ENCODE data around the gene FUOM. TPM values are rescaled to one million over a fixed set of nuclear protein-coding genes. Genes with fewer than 3 reads are reported as not detected.

FUOM gene
- total RNA-seq, 1 experiment from 2014 or later, result 33.3 TPM

- no peak overlapping the region for H2AFZ ChIP-seq (ENCODE audit: low read length)
- no peaks in the 10 kb centered on the region for H3K27me3 ChIP-seq (ENCODE audit: low read length)
- peaks cover 41% of the 10 kb centered on the region for H3K79me2 ChIP-seq (ENCODE audit: low read length)
- H3K9me3 ChIP-seq (ENCODE audit: low read length), result no peaks in the 10 kb centered on the region
- peaks cover 4% of the 10 kb centered on the region; the same call in 1 of the 2 replicates for H3K36me3 ChIP-seq (ENCODE audit: low read depth, low read length)
- H3F3A ChIP-seq (ENCODE audit: low read length, unreplicated experiment), result no peaks in the 10 kb centered on the region
- ATAC-seq, result no peak
- no peaks in the 10 kb centered on the region for H3K9me2 ChIP-seq (replicated peaks; ENCODE audit: low read length)
- peaks cover 17% of the 10 kb centered on the region for H3K4me1 ChIP-seq (ENCODE audit: insufficient read depth, low read length)
- no peak for DNase-seq
- no peak for TF ChIP-seq EZH2 (IDR thresholded peaks at IDR 0.05; ENCODE audit: low read length, unreplicated experiment)
- no peak for TF ChIP-seq CTCF (conservative IDR thresholded peaks at IDR 0.05; ENCODE audit: low read depth, low read length)
- TF ChIP-seq EZH2phosphoT487 (IDR thresholded peaks at IDR 0.05; ENCODE audit: borderline replicate concordance, low read length), result no peak
- H3K9ac ChIP-seq (ENCODE audit: low read length), result no peak overlapping the region
- BruUV-seq (replicated peaks), result no TSS peak
- H4K20me1 ChIP-seq (ENCODE audit: low read length), result peaks cover 9% of the 10 kb centered on the region; the same call in 1 of the 2 replicates
- no peak overlapping the region for H3K4me3 ChIP-seq (ENCODE audit: low read length)
- ChIA-PET CTCF (no interaction called here), POLR2A (ENCODE audit: unreplicated experiment) (no interaction called here)
- H3K4me2 ChIP-seq (ENCODE audit: low read length), result peak overlapping the region; percentile 90; the same call in 1 of the 2 replicates
- intact Hi-C loops (cut with micrococcal nuclease), result no loop called here
- no peak overlapping the region for H3K27ac ChIP-seq (ENCODE audit: low read length)
Measured at GRCh38 chr10:133310789-133311188, 47.0 kb downstream of the FUOM start.

GRCh38 chr10:133310399-133310755 lies 47.4 kb downstream of the FUOM start:
- DNase-seq (no peak), ATAC-seq (no peak)
- TF ChIP-seq EZH2phosphoT487 (IDR thresholded peaks at IDR 0.05; ENCODE audit: borderline replicate concordance, low read length) (no peak), EZH2 (IDR thresholded peaks at IDR 0.05; ENCODE audit: low read length, unreplicated experiment) (no peak), CTCF (conservative IDR thresholded peaks at IDR 0.05; ENCODE audit: low read depth, low read length) (no peak)
- H3K4me1 ChIP-seq (ENCODE audit: insufficient read depth, low read length), result peaks cover 17% of the 10 kb centered on the region
- no TSS peak for BruUV-seq (replicated peaks)
- no peak overlapping the region for H3K9ac ChIP-seq (ENCODE audit: low read length)
- H3K4me3 ChIP-seq (ENCODE audit: low read length), result peak overlapping the region; percentile 77
- peak overlapping the region; percentile 90 for H3K4me2 ChIP-seq (ENCODE audit: low read length)
- peaks cover 9% of the 10 kb centered on the region; the same call in 1 of the 2 replicates for H4K20me1 ChIP-seq (ENCODE audit: low read length)
- no peaks in the 10 kb centered on the region for H3K9me3 ChIP-seq (ENCODE audit: low read length)
- H2AFZ ChIP-seq (ENCODE audit: low read length), result no peak overlapping the region
- no peaks in the 10 kb centered on the region for H3K9me2 ChIP-seq (replicated peaks; ENCODE audit: low read length)
- CTCF ChIA-PET, result no interaction called here
- POLR2A ChIA-PET (ENCODE audit: unreplicated experiment), result no interaction called here
- H3K27ac ChIP-seq (ENCODE audit: low read length), result no peak overlapping the region
- H3K36me3 ChIP-seq (ENCODE audit: low read depth, low read length), result peaks cover 4% of the 10 kb centered on the region; the same call in 1 of the 2 replicates
- H3K27me3 ChIP-seq (ENCODE audit: low read length), result no peaks in the 10 kb centered on the region
- H3F3A ChIP-seq (ENCODE audit: low read length, unreplicated experiment), result no peaks in the 10 kb centered on the region
- peaks cover 46% of the 10 kb centered on the region for H3K79me2 ChIP-seq (ENCODE audit: low read length)
- intact Hi-C loops (cut with micrococcal nuclease), result no loop called here

DNA sequence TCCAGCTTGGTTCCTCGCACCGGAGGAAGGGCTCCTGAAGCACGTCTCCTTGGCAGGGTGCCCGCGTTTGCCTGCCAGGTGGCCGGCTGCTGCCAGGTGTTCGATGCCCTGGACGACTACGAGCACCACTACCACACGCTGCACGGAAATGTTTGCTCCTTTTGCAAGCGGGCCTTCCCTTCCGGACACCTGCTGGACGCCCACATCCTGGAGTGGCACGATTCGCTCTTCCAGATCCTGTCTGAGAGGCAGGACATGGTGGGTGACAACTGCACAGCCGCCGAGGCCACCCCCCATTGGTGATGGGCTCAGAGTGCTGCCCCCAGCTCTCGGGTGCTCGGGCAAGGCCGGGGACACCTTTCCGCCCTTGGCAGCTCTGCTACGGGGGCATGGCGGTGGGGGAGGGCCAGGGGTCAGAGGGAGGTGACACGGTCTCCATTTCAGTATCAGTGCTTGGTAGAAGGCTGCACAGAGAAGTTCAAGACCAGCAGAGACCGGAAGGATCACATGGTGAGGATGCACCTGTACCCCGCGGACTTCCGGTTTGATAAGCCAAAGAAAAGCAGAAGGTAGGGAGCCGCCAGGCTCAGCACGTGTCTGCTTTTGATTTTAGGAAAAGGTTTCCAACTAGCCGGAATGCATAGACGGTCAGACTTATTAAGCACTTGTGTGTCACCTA lies 48.0 kb downstream of the FUOM start:
- H3K4me1 ChIP-seq (ENCODE audit: insufficient read depth, low read length), result peaks cover 17% of the 10 kb centered on the region

More for the DNA sequence above, 48.0 kb downstream of the FUOM start:
- DNase-seq, result peak; percentile 35
- ChIA-PET CTCF (no interaction called here), POLR2A (ENCODE audit: unreplicated experiment) (interaction anchor here (0.6 kb wide), 1 partner anchor 324 kb away, joined by 3 read pairs; no protein-coding TSS in a partner anchor)
- intact Hi-C loops (cut with micrococcal nuclease), result loop anchor here (5.0 kb wide), 1 partner anchor 53 kb away; no protein-coding TSS in a partner anchor
- Histone ChIP-seq H3K4me3 (ENCODE audit: low read length) (peak overlapping the region; percentile 77), H3K27ac (ENCODE audit: low read length) (peak overlapping the region; percentile 13; the same call in 1 of the 2 replicates), H4K20me1 (ENCODE audit: low read length) (peaks cover 9% of the 10 kb centered on the region; the same call in 1 of the 2 replicates), H3K36me3 (ENCODE audit: low read depth, low read length) (peaks cover 4% of the 10 kb centered on the region; the same call in 1 of the 2 replicates), H3K9ac (ENCODE audit: low read length) (peak overlapping the region; percentile 48), H2AFZ (ENCODE audit: low read length) (peak overlapping the region; percentile 55; the same call in 1 of the 2 replicates), H3K79me2 (ENCODE audit: low read length) (peaks cover 51% of the 10 kb centered on the region), H3K4me2 (ENCODE audit: low read length) (peak overlapping the region; percentile 90), H3K27me3 (ENCODE audit: low read length) (no peaks in the 10 kb centered on the region), H3K9me3 (ENCODE audit: low read length) (no peaks in the 10 kb centered on the region), H3K9me2 (replicated peaks; ENCODE audit: low read length) (no peaks in the 10 kb centered on the region), H3F3A (ENCODE audit: low read length, unreplicated experiment) (no peaks in the 10 kb centered on the region)
- TSS peak; percentile 35 for BruUV-seq (replicated peaks)
- ATAC-seq, result no peak
- TF ChIP-seq CTCF (conservative IDR thresholded peaks at IDR 0.05; ENCODE audit: low read depth, low read length) (no peak), EZH2 (IDR thresholded peaks at IDR 0.05; ENCODE audit: low read length, unreplicated experiment) (no peak)
